Type B pancreatic cell (in vitro differentiated cells): ENCODE results near the gene RASEF. TPM values are rescaled to one million over a fixed set of nuclear protein-coding genes. Genes with fewer than 3 reads are reported as not detected.

Experiments used
- DNase-seq: peaks from one replicate; pipeline ENCODE4 v3.0.0; 2021; ENCODE audit warnings: mixed read lengths; ENCODE audit not compliant: unreplicated experiment; ENCODE audit errors: extremely low spot score
- H3K27ac Mint-ChIP-seq: 2 replicates; pipeline ENCODE4 v1.8.0; 2021; ENCODE audit warnings: mild to moderate bottlenecking, mixed read lengths
- H3K27me3 Mint-ChIP-seq: 2 replicates; pipeline ENCODE4 v1.8.0; 2021; ENCODE audit warnings: mixed read lengths
- H3K36me3 Mint-ChIP-seq: 2 replicates; pipeline ENCODE4 v1.8.0; 2021; ENCODE audit warnings: mixed read lengths
- H3K4me1 Mint-ChIP-seq: one replicate; pipeline ENCODE4 v1.8.0; 2021; ENCODE audit warnings: mixed read lengths; ENCODE audit not compliant: unreplicated experiment
- H3K4me3 Mint-ChIP-seq: 2 replicates; pipeline ENCODE4 v1.8.0; 2021; ENCODE audit warnings: mild to moderate bottlenecking, mixed read lengths
- H3K9me3 Mint-ChIP-seq: 2 replicates; pipeline ENCODE4 v1.8.0; 2021; ENCODE audit warnings: mixed read lengths
- CTCF ChIP-seq: fragments of 200-600 bp; sonication (generic); conservative IDR thresholded peaks from 2 replicates; pipeline ENCODE4 v1.5.0; 2021; ENCODE audit warnings: antibody characterized with exemption, mild to moderate bottlenecking
- total RNA-seq: library from RNA; stranded (reverse); gene quantifications from 2 replicates; pipeline ENCODE4 v1.2.1, GENCODE V29; 2021; ENCODE audit warnings: low replicate concordance

Gene RASEF
- total RNA-seq, 1 donor from 2014 or later = 10.0 TPM

GRCh38 chr9:82988488-82988887 is 74.5 kb downstream of the RASEF start:
- Mint-ChIP-seq H3K36me3 (peaks cover 6% of the 10 kb centered on the region), H3K27ac (no peak overlapping the region), H3K27me3 (no peaks in the 10 kb centered on the region), H3K4me1 (peaks cover 14% of the 10 kb centered on the region), H3K9me3 (no peaks in the 10 kb centered on the region), H3K4me3 (no peak overlapping the region)
- TF ChIP-seq CTCF = no peak
- DNase-seq = no peak

DNA sequence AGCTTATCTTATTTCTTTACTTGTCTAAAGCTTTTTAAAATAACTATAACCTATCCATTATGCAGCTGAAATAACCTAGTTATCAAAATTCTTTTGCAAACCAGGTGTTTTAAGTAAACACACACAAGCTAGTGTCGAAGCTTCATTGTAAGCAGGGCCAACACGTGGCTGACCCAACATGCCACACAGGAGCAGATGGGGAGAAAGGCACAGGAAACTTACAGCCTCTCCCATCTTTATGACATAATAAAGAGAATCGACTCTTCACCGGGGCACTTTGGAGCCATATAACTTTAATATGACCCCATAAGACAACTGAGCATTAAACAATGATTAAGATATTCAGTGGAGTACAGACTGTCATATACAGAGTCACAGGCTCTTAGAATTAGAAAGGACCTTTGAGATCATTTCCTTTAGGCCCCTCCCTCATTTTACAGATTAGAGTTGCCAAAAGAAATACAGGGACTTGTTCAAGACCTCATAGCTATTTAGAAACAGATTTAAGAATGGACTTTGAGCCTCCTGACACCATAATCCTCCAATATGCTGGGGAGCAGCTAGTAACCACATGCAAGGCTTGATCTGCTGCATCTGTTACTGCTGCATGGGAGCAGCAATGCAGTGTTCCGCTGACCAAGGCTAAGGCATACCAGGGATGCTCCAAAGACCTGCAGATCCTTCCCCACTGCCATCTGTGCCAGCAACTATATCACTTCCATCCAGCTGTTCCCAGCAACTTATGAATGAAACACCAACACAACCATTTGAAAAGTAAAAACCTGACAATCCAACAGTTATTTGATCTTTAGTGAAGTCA is 75.4 kb downstream of the RASEF start:
- H3K4me1 Mint-ChIP-seq = peaks cover 16% of the 10 kb centered on the region
- no peaks in the 10 kb centered on the region for H3K9me3 Mint-ChIP-seq
- H3K36me3 Mint-ChIP-seq = peaks cover 6% of the 10 kb centered on the region
- H3K4me3 Mint-ChIP-seq = no peak overlapping the region
- TF ChIP-seq CTCF = no peak
- DNase-seq = no peak
- no peaks in the 10 kb centered on the region for H3K27me3 Mint-ChIP-seq
- no peak overlapping the region for H3K27ac Mint-ChIP-seq

DNA sequence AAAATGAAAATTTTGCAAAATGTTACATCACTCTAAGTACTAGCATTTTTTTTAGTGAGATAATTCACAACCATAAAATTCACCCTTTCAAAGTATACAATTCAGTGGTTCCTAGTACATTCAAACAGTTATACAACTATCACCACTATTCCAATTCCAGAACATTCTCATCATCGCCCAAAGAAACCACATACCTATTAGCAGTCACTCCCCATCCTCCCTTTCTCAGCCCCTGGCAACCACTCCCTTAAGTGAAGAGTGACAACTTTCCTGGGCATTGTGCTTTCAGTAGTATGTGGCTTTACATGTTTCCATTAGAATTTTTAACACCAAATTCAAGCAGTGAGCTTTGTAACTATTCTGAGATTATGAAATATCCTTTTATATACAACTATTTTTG is 81.4 kb downstream of the RASEF start:
- Mint-ChIP-seq H3K4me3 (no peak overlapping the region), H3K9me3 (peaks cover 8% of the 10 kb centered on the region)
- DNase-seq = no peak

DNA sequence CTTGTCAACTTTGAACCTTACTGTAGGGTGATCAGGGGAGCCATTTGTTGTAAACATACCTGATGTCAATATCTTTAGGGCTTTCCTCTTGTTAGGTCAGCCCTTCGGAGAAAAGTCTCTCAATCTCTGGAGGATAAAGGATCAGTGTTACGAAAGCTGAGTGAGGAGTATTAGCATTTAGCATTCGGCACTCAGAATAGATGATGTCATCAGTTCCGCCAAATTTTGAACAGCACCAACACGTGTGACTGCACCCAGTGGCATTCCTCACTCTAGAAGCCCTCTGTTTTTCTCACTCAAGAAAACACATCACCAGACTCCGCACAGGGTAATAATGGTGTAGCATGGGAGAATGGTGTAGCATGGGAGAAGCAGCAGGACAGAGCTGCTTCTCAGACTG is 87.8 kb downstream of the RASEF start:
- Mint-ChIP-seq H3K36me3 (peaks cover 4% of the 10 kb centered on the region), H3K27me3 (no peaks in the 10 kb centered on the region), H3K27ac (no peak overlapping the region), H3K4me3 (no peak overlapping the region), H3K4me1 (no peaks in the 10 kb centered on the region), H3K9me3 (peaks cover 15% of the 10 kb centered on the region)
- no peak for DNase-seq
- TF ChIP-seq CTCF = no peak

More for the DNA sequence above, 81.4 kb downstream of the RASEF start:
- Mint-ChIP-seq H3K4me1 (peaks cover 6% of the 10 kb centered on the region), H3K27me3 (no peaks in the 10 kb centered on the region), H3K27ac (peak overlapping the region; percentile 4), H3K36me3 (peaks cover 15% of the 10 kb centered on the region)
- no peak for TF ChIP-seq CTCF

DNA sequence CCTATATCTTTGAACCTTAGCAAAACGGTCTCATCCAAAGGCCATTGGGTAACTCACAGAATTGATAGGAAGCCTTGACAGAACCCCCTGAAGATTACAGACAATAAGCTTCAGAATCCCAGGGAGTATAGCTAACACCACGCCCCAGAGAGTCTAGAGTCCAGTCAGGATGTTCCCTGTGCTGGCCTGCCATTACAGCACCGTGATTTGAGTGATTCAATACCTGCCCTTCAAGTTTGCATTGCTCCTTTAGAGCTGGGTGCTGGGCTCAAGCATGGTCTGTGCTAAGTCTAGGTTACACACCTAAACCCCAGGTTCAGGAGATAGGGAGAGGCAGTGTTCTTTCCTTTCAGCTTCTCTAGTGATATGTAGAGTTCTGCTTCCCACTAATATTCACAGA is 90.5 kb downstream of the RASEF start:
- Mint-ChIP-seq H3K4me1 (no peaks in the 10 kb centered on the region), H3K9me3 (peaks cover 15% of the 10 kb centered on the region), H3K27ac (no peak overlapping the region), H3K27me3 (no peaks in the 10 kb centered on the region), H3K36me3 (no peaks in the 10 kb centered on the region), H3K4me3 (no peak overlapping the region)
- no peak for TF ChIP-seq CTCF
- no peak for DNase-seq
